ENCODE data around the gene HLA-DOA.
A peak's percentile ranks its signal among the peaks of the same experiment; 100 is the strongest.

GRCh38 chr6:32971242-32971580, 38.2 kb downstream of the HLA-DOA start:
- TF ChIP-seq CTCF (IDR thresholded peaks at IDR 0.05) (peak in 1 of 6 experiments; percentile 7), POLR2A (IDR thresholded peaks at IDR 0.05) (no peak)

Measured in adrenal gland (tissue), 5 donors.